Measurements from ENCODE around the gene IL21.

DNA sequence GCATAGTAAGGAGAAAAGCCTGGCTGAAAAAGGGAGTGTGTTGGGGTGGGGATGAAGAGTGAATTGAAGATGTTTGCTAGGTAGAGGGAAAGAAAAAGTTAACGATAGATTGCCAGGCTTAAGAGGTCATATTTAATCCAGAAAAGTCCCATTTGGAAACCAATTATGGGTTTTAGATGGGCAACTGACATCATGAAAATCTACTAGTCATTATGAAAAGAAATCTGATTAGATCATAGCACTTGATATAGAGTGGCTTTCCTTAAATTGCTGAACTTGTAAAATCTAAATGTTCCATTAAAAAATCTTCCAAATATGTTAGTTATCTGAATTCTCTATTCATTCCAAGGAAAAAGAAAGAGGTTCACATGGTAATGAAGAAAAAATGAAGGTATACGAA, 37.5 kb upstream of the IL21 start:
- TF ChIP-seq, protein P1, sequence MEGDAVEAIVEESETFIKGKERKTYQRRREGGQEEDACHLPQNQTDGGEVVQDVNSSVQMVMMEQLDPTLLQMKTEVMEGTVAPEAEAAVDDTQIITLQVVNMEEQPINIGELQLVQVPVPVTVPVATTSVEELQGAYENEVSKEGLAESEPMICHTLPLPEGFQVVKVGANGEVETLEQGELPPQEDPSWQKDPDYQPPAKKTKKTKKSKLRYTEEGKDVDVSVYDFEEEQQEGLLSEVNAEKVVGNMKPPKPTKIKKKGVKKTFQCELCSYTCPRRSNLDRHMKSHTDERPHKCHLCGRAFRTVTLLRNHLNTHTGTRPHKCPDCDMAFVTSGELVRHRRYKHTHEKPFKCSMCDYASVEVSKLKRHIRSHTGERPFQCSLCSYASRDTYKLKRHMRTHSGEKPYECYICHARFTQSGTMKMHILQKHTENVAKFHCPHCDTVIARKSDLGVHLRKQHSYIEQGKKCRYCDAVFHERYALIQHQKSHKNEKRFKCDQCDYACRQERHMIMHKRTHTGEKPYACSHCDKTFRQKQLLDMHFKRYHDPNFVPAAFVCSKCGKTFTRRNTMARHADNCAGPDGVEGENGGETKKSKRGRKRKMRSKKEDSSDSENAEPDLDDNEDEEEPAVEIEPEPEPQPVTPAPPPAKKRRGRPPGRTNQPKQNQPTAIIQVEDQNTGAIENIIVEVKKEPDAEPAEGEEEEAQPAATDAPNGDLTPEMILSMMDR (IDR thresholded peaks at IDR 0.05), result no peak
- TF ChIP-seq POLR2A (IDR thresholded peaks at IDR 0.05), result no peak
